ENCODE data around the gene CCDC85C. TPM values are rescaled to one million over a fixed set of nuclear protein-coding genes. Genes with fewer than 3 reads are reported as not detected.

Gene CCDC85C
- polyA plus RNA-seq, 1 of the 3 experiments (the other 2 are of a cell fraction) = 9.6 TPM

DNA sequence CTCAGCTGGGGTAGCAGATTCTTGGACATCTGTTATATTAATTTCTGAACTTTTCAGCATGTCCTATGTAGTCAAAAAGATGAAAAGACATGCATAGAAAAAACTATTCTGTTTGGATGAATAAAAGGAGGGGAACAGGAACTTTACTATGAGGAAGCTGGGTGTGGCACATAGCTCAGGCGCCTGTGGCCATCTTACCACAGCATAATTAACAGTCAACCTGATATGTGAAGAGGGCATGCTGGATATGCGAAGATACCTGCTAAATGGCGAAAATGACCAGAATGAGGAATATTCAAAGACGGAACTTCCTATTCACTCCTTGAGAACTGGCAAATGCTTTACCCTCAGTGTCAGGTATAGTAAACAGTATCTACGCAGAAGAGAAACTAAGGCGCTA, 141.8 kb downstream of the CCDC85C start:
- POLR2A ChIA-PET = no interaction called here
- no peak for TF ChIP-seq JUND (IDR thresholded peaks at IDR 0.05)
- no peak for TF ChIP-seq NFIC (IDR thresholded peaks at IDR 0.05; ENCODE audit: borderline replicate concordance)
- TF ChIP-seq, protein P1, sequence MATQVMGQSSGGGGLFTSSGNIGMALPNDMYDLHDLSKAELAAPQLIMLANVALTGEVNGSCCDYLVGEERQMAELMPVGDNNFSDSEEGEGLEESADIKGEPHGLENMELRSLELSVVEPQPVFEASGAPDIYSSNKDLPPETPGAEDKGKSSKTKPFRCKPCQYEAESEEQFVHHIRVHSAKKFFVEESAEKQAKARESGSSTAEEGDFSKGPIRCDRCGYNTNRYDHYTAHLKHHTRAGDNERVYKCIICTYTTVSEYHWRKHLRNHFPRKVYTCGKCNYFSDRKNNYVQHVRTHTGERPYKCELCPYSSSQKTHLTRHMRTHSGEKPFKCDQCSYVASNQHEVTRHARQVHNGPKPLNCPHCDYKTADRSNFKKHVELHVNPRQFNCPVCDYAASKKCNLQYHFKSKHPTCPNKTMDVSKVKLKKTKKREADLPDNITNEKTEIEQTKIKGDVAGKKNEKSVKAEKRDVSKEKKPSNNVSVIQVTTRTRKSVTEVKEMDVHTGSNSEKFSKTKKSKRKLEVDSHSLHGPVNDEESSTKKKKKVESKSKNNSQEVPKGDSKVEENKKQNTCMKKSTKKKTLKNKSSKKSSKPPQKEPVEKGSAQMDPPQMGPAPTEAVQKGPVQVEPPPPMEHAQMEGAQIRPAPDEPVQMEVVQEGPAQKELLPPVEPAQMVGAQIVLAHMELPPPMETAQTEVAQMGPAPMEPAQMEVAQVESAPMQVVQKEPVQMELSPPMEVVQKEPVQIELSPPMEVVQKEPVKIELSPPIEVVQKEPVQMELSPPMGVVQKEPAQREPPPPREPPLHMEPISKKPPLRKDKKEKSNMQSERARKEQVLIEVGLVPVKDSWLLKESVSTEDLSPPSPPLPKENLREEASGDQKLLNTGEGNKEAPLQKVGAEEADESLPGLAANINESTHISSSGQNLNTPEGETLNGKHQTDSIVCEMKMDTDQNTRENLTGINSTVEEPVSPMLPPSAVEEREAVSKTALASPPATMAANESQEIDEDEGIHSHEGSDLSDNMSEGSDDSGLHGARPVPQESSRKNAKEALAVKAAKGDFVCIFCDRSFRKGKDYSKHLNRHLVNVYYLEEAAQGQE (IDR thresholded peaks at IDR 0.05; ENCODE audit: low read depth, low read length) = no peak
- no peak for TF ChIP-seq MEF2A (IDR thresholded peaks at IDR 0.05; ENCODE audit: borderline replicate concordance, low read depth)
- no peak for TF ChIP-seq NRF1 (IDR thresholded peaks at IDR 0.05; ENCODE audit: low read depth, low read length)
- TF ChIP-seq FOXM1 (IDR thresholded peaks at IDR 0.05; ENCODE audit: low read depth) = no peak
- no peak for TF ChIP-seq MAX (IDR thresholded peaks at IDR 0.05; ENCODE audit: low read depth)
- TF ChIP-seq TAF1 (IDR thresholded peaks at IDR 0.05; ENCODE audit: borderline replicate concordance, low read depth, low read length) = no peak
- no peak for TF ChIP-seq RXRA (IDR thresholded peaks at IDR 0.05; ENCODE audit: borderline replicate concordance, low read depth)
- TF ChIP-seq GABPA (IDR thresholded peaks at IDR 0.05; ENCODE audit: low read depth) = no peak
- no peaks in the 10 kb centered on the region for H3K27me3 ChIP-seq (ENCODE audit: insufficient read depth)
- WGBS (ENCODE audit: low lambda C conversion rate) = 77% methylated on average over 6 of the region's 6 CpGs
- peaks cover 21% of the 10 kb centered on the region for H3K79me2 ChIP-seq (ENCODE audit: insufficient read depth)
- no peak for DNase-seq
- no peak overlapping the region for H3K9ac ChIP-seq
- peaks cover 11% of the 10 kb centered on the region for H4K20me1 ChIP-seq (ENCODE audit: insufficient read depth)
- no peak overlapping the region for H2AFZ ChIP-seq (ENCODE audit: low read depth)
- H3K36me3 ChIP-seq (replicated peaks in 1 of 2; ENCODE audit: control insufficient read depth in 1 of 2, insufficient read depth in 2 of 2, low read length in 1 of 2) = peaks cover 27 to 63% of the 10 kb centered on the region in 2 experiments
- peaks cover 0 to under 1% of the 10 kb centered on the region in 2 experiments; a peak in 2 of 4 replicates for H3K4me1 ChIP-seq (ENCODE audit: control insufficient read depth in 1 of 2, insufficient read depth in 2 of 2, low read depth in 1 of 2, low read length in 1 of 2)
- H3F3A ChIP-seq (replicated peaks; ENCODE audit: insufficient read depth) = no peaks in the 10 kb centered on the region
- CTCF ChIA-PET = interaction anchor here (0.7 to 1.8 kb wide), 3 partner anchors 16 to 46 kb away, joined by 3 to 5 read pairs (median 3); no protein-coding TSS in a partner anchor
- H3K4me3 ChIP-seq (ENCODE audit: low read depth in 2 of 2, low read length in 1 of 2) = no peak overlapping the region
- no peaks in the 10 kb centered on the region for H3K9me3 ChIP-seq
- no peak overlapping the region for H3K4me2 ChIP-seq
- H3K27ac ChIP-seq (ENCODE audit: low read depth in 2 of 2, low read length in 1 of 2) = no peak overlapping the region
- no peaks in the 10 kb centered on the region for H3K9me2 ChIP-seq

DNA sequence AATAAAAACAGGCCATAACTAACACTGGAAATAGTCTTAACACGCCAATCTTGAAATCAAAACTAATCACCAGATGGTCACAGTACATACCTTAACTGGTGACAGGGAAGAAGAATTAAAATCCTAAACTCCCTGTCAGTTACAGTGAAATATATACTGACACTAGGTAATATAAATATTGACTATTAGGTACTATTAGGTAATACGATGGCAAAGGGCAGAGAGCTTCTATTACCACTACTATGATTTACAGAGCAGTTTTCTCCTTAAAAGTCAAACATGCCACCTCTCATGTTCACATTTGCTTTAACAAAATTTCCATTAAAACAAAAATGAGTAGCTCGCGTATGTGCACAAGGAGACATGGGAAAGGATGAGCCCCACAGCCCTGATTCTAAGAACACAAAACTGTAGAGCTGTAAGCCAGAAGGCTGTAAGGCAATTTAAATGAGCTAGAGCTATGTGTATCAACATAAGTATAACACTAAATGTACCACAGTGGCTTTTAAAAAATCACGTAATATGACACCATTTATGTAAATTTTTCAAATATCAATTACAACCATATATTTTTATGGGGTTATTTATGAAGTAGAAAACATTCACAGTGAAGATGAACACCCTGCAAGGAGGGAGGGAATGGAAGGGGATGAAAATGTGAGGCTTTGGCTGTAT, 142.5 kb downstream of the CCDC85C start:
- Histone ChIP-seq H3K4me3 (ENCODE audit: low read depth in 2 of 2, low read length in 1 of 2) (no peak overlapping the region), H3K9me3 (no peaks in the 10 kb centered on the region), H3K4me1 (ENCODE audit: control insufficient read depth in 1 of 2, insufficient read depth in 2 of 2, low read depth in 1 of 2, low read length in 1 of 2) (no peaks in the 10 kb centered on the region; a peak in 1 of 4 replicates), H3K4me2 (no peak overlapping the region), H3K27me3 (ENCODE audit: insufficient read depth) (no peaks in the 10 kb centered on the region), H2AFZ (ENCODE audit: low read depth) (no peak overlapping the region), H3K36me3 (replicated peaks in 1 of 2; ENCODE audit: control insufficient read depth in 1 of 2, insufficient read depth in 2 of 2, low read length in 1 of 2) (peaks cover 30 to 70% of the 10 kb centered on the region in 2 experiments), H4K20me1 (ENCODE audit: insufficient read depth) (peaks cover 5% of the 10 kb centered on the region), H3K9me2 (no peaks in the 10 kb centered on the region), H3K9ac (no peak overlapping the region), H3K79me2 (ENCODE audit: insufficient read depth) (peaks cover 15% of the 10 kb centered on the region; the same call in 1 of the 2 replicates), H3F3A (replicated peaks; ENCODE audit: insufficient read depth) (no peaks in the 10 kb centered on the region), H3K27ac (ENCODE audit: low read depth in 2 of 2, low read length in 1 of 2) (no peak overlapping the region)
- ChIA-PET POLR2A (no interaction called here), CTCF (interaction anchor here (0.7 to 1.8 kb wide), 3 partner anchors 16 to 45 kb away, joined by 3 to 5 read pairs (median 3); no protein-coding TSS in a partner anchor)
- WGBS (ENCODE audit: low lambda C conversion rate) = 97% methylated on average over 5 of the region's 5 CpGs
- TF ChIP-seq POLR2AphosphoS5 (IDR thresholded peaks at IDR 0.05; ENCODE audit: low read depth, low read length) = no peak
- TF ChIP-seq TAF1 (IDR thresholded peaks at IDR 0.05; ENCODE audit: borderline replicate concordance, low read depth, low read length) = no peak
- no peak for TF ChIP-seq RCOR1 (IDR thresholded peaks at IDR 0.05; ENCODE audit: low read length)
- TF ChIP-seq TEAD4 (IDR thresholded peaks at IDR 0.05; ENCODE audit: borderline replicate concordance, insufficient read depth) = no peak
- TF ChIP-seq FOSL2 (IDR thresholded peaks at IDR 0.05; ENCODE audit: borderline replicate concordance, low read depth) = no peak
- no peak for TF ChIP-seq MAX (IDR thresholded peaks at IDR 0.05; ENCODE audit: low read depth)
- TF ChIP-seq, protein P2, sequence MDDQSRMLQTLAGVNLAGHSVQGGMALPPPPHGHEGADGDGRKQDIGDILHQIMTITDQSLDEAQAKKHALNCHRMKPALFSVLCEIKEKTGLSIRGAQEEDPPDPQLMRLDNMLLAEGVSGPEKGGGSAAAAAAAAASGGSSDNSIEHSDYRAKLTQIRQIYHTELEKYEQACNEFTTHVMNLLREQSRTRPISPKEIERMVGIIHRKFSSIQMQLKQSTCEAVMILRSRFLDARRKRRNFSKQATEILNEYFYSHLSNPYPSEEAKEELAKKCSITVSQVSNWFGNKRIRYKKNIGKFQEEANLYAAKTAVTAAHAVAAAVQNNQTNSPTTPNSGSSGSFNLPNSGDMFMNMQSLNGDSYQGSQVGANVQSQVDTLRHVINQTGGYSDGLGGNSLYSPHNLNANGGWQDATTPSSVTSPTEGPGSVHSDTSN (IDR thresholded peaks at IDR 0.05) = no peak
- TF ChIP-seq CHD2 (IDR thresholded peaks at IDR 0.05; ENCODE audit: low read length, partially characterized antibody) = no peak
- TF ChIP-seq RFX5 (IDR thresholded peaks at IDR 0.05; ENCODE audit: low read length) = no peak
- no peak for TF ChIP-seq GATA2 (CRISPR knock-in tag; IDR thresholded peaks at IDR 0.05)
- TF ChIP-seq EP300 (IDR thresholded peaks at IDR 0.05; ENCODE audit: borderline replicate concordance in 1 of 2, low read depth in 1 of 2, low read length in 1 of 2) = no peak
- no peak for TF ChIP-seq YY1 (IDR thresholded peaks at IDR 0.05; ENCODE audit: low read depth)
- no peak for TF ChIP-seq ELF1 (IDR thresholded peaks at IDR 0.05)
- TF ChIP-seq NFIC (IDR thresholded peaks at IDR 0.05; ENCODE audit: borderline replicate concordance) = no peak
- DNase-seq = no peak
